ENCODE results near the gene SHROOM3. TPM values are rescaled to one million over a fixed set of nuclear protein-coding genes. Genes with fewer than 3 reads are reported as not detected.

The SHROOM3 gene
- total and polyA plus RNA-seq, 2 donors (not counting 3 experiments of a cell fraction or from before 2014, with no cell fraction given): 2.7 to 6.7 TPM

DNA sequence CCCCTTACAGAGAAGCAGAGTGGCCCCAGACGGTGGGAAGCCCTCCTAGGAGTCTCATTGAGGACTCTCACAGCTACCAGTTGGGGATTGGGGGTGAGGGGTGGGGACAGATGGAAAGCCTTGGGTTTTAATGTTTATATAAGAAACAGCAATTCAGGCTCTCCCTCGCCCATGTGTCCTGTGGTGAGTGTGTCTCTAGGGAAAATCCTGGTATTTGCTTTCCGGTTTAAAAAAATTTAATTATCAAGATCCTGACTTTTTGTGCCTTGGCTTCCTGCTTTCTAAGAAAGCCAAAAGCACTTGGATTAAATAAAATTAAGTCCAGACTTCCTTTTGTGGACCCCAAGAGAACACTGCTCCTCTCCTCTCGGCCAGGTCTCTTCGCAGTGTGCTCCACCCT is 369.1 kb downstream of the SHROOM3 start:
- Histone ChIP-seq H3K27me3 (ENCODE audit: control insufficient read depth in 2 of 2, insufficient read depth in 2 of 2, low read length in 2 of 2) (no peaks in the 10 kb centered on the region), H3K36me3 (ENCODE audit: control insufficient read depth in 2 of 2, extremely low read depth in 1 of 2, insufficient read depth in 2 of 2, low read length in 2 of 2) (no peaks in the 10 kb centered on the region), H3K9ac (replicated peaks; ENCODE audit: extremely low read depth, insufficient read depth, low read length) (peak overlapping the region; percentile 4), H3K4me1 (ENCODE audit: control insufficient read depth, extremely low read depth, insufficient read depth, low read length) (peaks cover 19% of the 10 kb centered on the region), H3K27ac (ENCODE audit: insufficient read depth, low read depth, low read length) (peak overlapping the region; percentile 66), H2AFZ (ENCODE audit: low read depth, low read length) (peak overlapping the region; percentile 13), H3K4me2 (ENCODE audit: insufficient read depth, low read length) (peak overlapping the region; percentile 40), H3K79me2 (ENCODE audit: control insufficient read depth, insufficient read depth, low read length) (no peaks in the 10 kb centered on the region), H3K4me3 (replicated peaks in 1 of 3; ENCODE audit: insufficient read depth in 1 of 3, low read depth in 1 of 3, low read length in 3 of 3) (no peak overlapping the region), H3K9me3 (replicated peaks; ENCODE audit: control insufficient read depth, insufficient read depth, low read length) (no peaks in the 10 kb centered on the region), H3K9me1 (replicated peaks; ENCODE audit: control insufficient read depth, extremely low read depth, insufficient read depth, low read length) (no peaks in the 10 kb centered on the region), H4K20me1 (replicated peaks; ENCODE audit: control insufficient read depth, extremely low read depth, insufficient read depth, low read length) (no peaks in the 10 kb centered on the region)
- intact Hi-C loops (cut with micrococcal nuclease) (no loop called here), dilution Hi-C loops (cut with MboI; ENCODE audit: extremely low pct_ligation_motif_present, low sequenced_read_pairs) (no loop called here)
- TF ChIP-seq MYC (IDR thresholded peaks at IDR 0.05; ENCODE audit: low read depth, low read length): no peak
- no peak for TF ChIP-seq JUN (IDR thresholded peaks at IDR 0.05; ENCODE audit: borderline replicate concordance, insufficient read depth, insufficient read length, low read depth)
- no peak for TF ChIP-seq EZH2 (IDR thresholded peaks at IDR 0.05; ENCODE audit: borderline replicate concordance, low read depth, low read length, severe bottlenecking)
- TF ChIP-seq POLR2AphosphoS5 (IDR thresholded peaks at IDR 0.05; ENCODE audit: insufficient read depth, low read depth, low read length): no peak
- TF ChIP-seq POLR2A (IDR thresholded peaks at IDR 0.05; ENCODE audit: low read depth, low read length): no peak
- no peak for TF ChIP-seq FOS (IDR thresholded peaks at IDR 0.05; ENCODE audit: borderline replicate concordance, insufficient read depth, low read length)
- TF ChIP-seq, protein P1, sequence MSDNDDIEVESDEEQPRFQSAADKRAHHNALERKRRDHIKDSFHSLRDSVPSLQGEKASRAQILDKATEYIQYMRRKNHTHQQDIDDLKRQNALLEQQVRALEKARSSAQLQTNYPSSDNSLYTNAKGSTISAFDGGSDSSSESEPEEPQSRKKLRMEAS (IDR thresholded peaks at IDR 0.05; ENCODE audit: insufficient read depth, insufficient read length): no peak
- TF ChIP-seq, protein P2, sequence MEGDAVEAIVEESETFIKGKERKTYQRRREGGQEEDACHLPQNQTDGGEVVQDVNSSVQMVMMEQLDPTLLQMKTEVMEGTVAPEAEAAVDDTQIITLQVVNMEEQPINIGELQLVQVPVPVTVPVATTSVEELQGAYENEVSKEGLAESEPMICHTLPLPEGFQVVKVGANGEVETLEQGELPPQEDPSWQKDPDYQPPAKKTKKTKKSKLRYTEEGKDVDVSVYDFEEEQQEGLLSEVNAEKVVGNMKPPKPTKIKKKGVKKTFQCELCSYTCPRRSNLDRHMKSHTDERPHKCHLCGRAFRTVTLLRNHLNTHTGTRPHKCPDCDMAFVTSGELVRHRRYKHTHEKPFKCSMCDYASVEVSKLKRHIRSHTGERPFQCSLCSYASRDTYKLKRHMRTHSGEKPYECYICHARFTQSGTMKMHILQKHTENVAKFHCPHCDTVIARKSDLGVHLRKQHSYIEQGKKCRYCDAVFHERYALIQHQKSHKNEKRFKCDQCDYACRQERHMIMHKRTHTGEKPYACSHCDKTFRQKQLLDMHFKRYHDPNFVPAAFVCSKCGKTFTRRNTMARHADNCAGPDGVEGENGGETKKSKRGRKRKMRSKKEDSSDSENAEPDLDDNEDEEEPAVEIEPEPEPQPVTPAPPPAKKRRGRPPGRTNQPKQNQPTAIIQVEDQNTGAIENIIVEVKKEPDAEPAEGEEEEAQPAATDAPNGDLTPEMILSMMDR (IDR thresholded peaks at IDR 0.05; ENCODE audit: extremely low read depth in 1 of 2, insufficient read depth in 1 of 2, low read depth in 1 of 2, low read length in 2 of 2): no peak
- no peak for TF ChIP-seq GATA2 (IDR thresholded peaks at IDR 0.05; ENCODE audit: insufficient read depth, insufficient read length, low read depth, low read length)
- BruUV-seq (replicated peaks): no TSS peak
- ChIA-PET CTCF (interaction anchor here (0.6 to 1.4 kb wide), 4 partner anchors 8 to 299 kb away, joined by 3 to 4 read pairs (median 3); no protein-coding TSS in a partner anchor), POLR2A (no interaction called here)
- peak; percentile 56 for DNase-seq (ENCODE audit: low read depth, low spot score)
- no peak for FAIRE-seq

All from endothelial cell of umbilical vein (primary cell).